GM18505 (cell line): ENCODE data around the gene TMEM266.

Experiments used
- ATAC-seq: cut with Tn5 transposase; IDR thresholded peaks from one replicate; pipeline ENCODE4 v1.9.1; 2021; ENCODE audit not compliant: unreplicated experiment
- POLR2A ChIP-seq: IDR thresholded peaks from 4 replicates; pipeline ENCODE4 v1.6.1; 2011; ENCODE audit warnings: borderline replicate concordance; ENCODE audit not compliant: insufficient read depth, insufficient read length; ENCODE audit errors: extremely low read depth

Gene TMEM266

DNA sequence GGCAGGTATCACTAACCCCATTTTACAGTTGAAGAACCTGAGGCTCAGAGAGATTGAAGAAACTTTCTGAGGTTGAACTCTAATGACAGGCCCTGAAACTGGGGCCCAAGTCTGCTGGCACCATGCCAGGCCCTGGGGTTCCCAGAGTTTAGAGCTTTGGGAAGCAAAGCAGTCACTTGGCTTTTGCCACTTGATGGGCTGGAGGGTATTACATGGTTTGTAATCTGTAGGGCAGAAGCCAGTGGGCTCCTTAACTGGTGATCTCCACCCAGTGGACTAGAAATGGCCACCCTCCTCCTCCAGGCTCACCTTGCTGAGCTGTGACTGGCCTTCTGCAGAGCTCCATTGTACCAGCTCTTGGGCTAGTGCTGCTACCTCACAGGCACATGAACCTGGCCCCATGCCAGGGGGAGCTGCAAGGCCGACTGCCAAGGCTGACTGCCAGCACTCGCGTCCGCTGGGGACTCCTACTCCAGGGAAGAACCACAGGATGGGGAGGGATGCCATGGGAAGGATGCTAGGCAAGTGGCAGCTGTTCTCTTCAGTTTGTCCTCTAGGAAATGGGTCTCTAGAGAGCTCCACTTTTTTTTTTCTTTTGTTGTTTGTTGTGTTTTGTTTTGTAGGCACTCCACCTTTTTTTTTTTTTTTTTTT is 146.7 kb downstream of the TMEM266 start:
- no peak for ATAC-seq
- TF ChIP-seq POLR2A: no peak

DNA sequence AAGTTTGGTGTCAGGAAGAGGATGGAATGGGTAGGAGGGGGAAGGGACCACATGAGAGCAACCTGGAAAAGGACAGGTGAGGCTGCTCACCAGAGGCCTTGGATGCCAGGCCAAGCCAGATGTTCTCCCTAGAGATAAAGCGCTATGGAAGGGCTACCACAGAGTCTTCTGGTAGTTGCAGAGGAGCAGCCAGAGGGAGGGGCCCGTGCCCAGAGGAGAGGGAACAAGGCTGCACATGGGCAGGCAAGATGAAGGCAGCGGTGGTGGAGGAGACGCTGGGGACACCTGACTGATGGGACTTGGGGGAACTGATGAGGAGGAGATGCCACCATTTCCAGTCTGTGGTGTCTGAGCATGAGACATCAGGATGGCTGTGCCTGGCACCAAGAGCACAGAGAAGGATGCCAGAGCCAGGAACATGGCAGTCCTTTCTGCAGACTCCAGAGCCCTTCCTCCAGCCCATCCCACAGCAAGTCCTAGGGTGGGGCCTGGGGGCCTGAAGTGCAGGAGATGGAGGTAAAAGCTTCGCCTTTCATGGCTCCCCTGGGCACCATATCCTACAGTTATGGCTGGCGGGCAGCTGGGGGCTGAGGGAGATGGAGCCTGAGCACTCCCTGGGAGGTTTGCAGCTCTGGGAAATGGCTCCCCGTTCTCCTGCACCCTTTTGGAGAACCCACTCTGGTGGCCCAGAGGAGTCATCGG is 148.4 kb downstream of the TMEM266 start:
- TF ChIP-seq POLR2A: no peak
- no peak for ATAC-seq

DNA sequence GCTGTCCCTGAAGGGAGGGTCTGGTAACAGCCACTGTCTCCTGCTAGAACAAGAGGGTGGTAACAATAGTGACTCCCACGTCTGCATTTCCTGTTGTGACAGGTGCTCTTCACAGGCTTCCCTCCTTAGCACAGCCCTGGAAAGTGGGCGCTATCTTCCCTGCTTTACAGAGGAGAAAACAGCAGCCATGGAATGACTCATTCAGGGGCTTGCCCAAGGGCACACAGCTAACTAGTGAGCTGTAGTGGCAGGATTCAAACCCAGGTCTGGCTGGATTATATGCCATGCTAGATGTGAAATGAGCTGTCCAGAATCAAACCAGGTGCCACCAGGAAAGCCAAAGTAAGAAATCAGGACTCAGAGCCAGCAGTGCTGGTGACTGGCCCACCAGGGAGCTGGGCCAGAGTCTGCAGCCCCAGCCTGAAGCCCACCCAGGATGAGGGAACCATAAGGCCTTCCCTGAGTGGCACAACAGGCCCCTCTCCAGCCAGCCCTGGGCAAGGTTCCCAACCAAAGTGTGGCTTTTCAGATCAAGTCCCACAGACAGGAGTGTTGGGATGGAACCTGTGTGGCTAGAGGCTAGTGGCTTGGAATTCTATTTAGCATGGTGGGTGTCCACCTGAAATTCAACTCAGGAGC is 149.1 kb downstream of the TMEM266 start:
- no peak for TF ChIP-seq POLR2A
- no peak for ATAC-seq

DNA sequence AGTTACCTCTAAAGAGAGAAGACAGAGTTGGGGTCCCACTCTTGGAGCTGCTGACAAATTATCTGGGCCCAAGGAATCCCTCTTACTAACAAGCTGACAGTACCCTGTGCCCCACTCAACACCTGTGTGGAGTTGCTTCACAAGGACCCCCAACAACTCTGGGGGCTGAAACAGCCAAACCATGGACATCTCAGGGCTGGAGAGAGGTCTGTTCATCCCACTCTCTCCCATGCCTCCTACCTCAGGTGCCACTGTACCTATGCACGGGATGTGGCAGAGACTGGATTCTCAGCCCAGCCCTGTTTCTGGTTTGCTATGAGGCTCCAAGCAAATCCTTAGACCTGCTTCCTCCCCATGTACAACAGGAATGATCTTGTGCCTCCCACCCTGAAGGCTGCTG is 149.7 kb downstream of the TMEM266 start:
- no peak for TF ChIP-seq POLR2A
- no peak for ATAC-seq

DNA sequence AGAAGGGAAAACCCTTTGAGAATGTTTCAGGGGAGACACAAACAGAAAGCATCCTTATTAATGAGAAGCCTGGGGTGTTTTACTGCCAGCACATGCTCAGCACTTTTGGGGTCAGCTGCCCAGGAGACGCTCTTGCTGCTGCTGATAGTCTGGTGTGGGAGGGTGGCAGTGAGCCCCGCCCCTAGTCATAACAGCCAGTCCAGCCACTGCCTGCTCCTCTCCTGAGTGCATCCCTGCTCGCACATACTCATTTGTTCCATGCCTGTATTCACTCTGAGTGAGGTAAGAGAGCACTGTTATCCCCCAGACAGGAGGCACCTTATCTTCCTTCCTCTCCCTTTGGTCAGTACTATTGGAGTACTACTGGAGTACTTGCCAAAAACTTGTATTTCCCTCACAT is 150.2 kb downstream of the TMEM266 start:
- TF ChIP-seq POLR2A: no peak
- no peak for ATAC-seq

DNA sequence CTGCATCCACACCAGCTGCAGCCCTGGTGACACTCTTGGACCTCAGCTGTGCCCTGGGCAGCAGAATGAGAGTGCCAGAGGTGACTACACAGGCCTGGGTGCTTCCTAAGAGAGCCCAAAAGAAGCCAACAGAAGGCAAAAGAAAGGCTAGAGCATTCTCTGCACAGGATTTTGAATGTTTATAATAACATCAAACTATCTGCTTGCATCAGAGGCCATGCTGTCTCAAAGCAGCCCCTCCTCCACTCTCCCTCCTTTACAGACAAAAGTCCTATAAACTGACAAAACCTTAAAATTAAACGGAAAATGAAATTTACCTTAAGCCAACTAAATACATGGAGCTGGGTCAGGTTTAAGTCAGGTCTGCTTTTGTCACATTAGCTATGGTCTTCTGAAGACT is 155.8 kb downstream of the TMEM266 start:
- TF ChIP-seq POLR2A: no peak
- no peak for ATAC-seq

DNA sequence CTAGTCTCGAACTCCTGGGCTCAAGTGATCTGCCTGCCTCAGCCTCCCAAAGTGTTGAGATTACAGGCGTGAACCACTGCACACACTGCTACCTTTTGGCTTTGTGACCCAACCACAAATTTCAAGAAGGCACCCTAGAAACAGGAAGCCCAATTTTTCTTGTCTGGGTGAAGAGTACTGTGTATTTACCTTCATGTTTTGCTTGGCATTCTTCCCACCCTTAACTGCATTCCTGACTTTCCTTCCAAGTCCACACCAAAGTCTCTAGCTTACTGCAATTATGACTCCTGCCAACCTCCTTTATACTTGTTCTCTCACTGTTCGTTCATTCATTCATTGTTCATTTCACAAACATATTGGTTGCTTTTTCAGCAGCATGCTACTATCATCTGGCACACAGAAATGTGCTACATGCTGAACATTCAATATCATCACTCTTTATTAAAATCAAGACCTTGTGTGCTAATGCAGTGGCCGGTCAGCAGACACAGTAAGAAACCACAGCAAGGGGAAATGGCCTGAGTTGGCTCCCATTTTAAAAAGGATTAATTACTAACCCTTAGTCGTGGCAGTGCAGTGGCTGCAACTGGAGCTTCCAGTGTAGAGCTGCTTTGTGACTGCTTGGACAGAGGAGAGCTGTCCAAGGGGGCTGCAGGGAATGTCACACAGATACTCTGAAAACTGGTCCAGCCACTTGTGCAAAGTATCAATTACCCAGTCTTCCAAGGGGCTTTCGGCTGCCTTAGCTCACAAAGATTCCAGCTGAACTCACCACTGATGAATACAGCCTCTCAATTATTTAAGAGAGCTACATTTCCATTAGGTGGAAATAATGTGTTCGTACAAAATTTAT is 157.5 kb downstream of the TMEM266 start:
- ATAC-seq: no peak
- TF ChIP-seq POLR2A: no peak

DNA sequence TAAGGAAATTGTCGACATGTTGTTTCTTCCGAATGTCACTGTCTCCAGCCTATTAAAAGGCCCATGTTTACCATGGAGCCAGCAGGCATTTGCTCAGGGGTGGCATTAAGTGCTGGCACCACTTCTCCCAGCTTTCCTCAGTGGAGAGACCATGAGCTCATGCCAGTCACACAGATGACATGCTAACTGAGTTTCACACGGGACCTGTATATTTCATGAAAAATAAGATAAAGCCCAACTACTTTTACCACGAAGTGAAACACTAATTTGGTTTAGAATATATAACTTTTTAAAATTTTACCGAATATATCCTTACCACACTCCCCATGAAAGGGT is 158.1 kb downstream of the TMEM266 start:
- TF ChIP-seq POLR2A: no peak
- no peak for ATAC-seq

DNA sequence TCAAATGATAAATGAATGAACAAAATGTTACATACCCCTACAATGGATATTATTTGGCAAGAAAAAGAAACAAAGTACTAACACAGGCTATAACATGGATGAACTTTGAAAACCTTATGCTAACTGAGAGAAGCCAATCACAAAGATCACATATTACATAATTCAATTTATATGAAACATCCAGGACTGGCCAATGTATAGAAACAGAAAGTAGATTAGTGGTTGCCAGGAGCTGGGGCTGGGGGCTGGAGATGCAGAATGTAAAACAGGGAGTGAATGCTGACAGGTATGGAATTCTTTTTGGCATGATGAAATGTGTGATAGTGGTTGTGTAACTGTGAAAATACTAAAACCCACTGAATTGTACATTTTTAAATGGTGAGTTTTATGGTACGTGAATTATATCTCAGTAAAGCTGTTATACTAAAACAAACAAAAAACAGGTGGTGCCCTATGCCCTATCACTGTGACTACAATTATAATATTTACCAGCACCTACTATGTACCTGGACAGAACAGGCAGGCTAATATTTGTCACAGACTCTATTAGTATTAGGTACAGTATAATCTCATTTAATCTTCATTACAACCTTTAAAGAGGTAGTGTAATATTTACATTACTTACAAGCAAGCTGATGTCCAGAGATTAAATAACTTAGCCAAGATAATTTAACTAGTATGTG is 161.4 kb downstream of the TMEM266 start:
- ATAC-seq: no peak
- no peak for TF ChIP-seq POLR2A

DNA sequence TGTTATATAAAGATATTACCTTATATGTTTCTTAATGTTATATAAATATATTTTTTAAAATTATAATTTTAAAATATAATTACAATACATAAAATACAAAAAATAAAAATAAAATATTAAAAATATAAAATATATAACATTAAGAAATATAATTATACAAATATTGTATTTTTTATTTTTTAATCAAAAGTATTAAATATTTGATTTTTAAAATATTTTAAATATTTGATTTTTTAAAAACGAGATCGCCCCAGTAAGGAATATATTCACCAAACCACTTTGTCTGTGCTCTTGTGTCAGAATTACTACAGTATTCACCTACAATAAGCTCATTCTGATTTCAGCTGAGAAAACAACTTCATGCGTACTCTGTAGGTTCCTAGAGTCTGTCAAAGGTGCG is 162.4 kb downstream of the TMEM266 start:
- TF ChIP-seq POLR2A: no peak
- no peak for ATAC-seq

DNA sequence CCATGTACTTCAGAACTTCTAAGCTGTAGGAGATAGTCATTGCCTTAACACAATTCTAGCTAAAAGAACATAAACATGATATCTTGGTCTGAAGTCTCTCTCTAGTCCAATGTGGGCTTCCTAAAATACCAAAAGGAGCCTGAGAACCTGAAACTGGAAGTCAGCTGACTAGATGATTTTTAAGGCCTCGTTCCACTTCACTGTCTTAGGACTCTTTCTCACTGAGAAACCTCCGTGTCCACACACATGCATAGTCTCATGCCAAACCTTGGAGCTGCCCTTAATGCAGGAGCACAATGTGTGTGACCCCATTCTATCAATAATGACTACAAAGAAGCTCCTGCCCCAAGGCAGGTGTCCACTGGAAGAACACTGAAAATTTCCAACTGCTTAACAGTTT is 163.7 kb downstream of the TMEM266 start:
- ATAC-seq: no peak
- TF ChIP-seq POLR2A: no peak

DNA sequence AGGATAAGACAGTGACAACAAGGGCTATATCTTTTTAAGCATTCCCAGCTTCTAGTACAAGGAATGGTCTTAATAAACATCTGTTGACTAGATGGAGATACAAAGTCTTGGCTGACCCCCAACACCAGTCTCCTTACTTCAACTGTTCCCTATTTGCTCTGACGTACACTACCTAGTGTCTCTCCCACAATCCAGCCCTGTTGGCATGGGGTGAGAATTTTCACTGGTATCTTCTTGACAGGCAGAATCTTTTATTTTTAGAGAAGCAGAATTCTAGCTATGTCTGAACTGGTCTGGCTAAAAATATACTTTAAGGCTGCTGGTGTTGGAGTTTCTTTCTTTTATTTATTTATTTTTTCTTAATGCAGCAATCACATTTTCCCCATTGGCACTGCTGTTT is 169.5 kb downstream of the TMEM266 start:
- TF ChIP-seq POLR2A: no peak
- no peak for ATAC-seq

DNA sequence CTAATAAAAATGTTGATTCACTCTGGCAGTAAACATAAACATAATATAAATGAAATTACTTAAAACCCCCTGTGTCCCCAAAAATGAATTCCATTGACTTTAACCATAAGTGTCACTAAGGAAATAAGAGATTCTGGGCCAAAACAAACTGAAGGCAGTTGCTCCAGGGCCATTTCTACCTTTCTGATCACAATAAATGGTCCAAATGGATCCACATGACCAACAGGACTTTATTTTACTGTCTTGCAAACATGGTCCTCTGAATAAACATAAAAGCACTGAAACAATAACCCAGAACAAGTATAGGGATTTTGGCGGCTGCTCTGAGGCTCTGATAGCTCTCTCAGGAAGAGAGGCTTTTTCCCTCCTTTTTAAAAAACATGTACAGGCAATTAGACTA is 174.1 kb downstream of the TMEM266 start:
- no peak for TF ChIP-seq POLR2A
- no peak for ATAC-seq

DNA sequence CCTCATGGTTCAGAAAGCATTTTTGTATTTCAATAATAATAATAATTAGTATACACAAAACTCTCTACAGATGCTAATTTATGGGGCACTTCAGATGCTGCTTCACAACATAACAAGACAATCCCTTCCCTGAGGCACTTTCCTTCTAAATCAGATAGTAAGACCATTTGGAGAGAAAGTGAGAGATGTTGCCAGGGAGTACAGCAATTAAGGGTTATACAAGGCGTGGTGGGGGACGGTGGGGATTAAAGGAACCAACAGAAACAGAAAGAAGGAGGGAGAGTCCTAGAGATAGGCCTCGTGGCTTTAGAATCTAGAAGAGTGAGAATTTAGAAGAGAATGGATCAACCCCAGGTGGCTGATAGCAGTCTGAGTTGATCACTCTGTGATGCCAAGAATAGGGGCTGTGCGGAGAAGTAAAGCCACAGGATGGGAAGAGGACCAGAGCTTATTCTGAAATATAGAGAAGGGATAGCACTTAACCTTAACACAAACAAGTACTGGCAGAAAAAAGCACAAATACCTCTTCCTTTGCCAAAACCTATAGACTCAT is 174.6 kb downstream of the TMEM266 start:
- no peak for TF ChIP-seq POLR2A

More for the DNA sequence above, 174.6 kb downstream of the TMEM266 start:
- ATAC-seq: no peak
